Esophagus squamous epithelium (tissue), 4 donors: ENCODE results near the gene ARL17B.
"Not testable (repeated sequence)": the region's sequence is repeated elsewhere in the genome, so short reads cannot be mapped to it uniquely, and the experiment has no call there.

Experiments used
- CTCF ChIP-seq, 6 experiments: fragments of 450-650 bp in 4 of 6; fragments of 200-600 bp in 2 of 6; sonication (generic) in 2 of 6; IDR thresholded peaks; one replicate each; pipeline ENCODE4 v1.5.1; 2016 to 2019; ENCODE audit warnings: antibody characterized with exemption in 6 of 6, mild to moderate bottlenecking in 4 of 6, moderate library complexity in 4 of 6
- POLR2A ChIP-seq, 4 donors: fragments of 450-650 bp; IDR thresholded peaks; one replicate each; pipeline ENCODE4 v1.6.1; 2017; ENCODE audit warnings: antibody characterized with exemption in 4 of 4, mild to moderate bottlenecking in 4 of 4, moderate library complexity in 3 of 4

GRCh38 chr17:46348345-46348744 is 13.2 kb downstream of the ARL17B start:
- TF ChIP-seq CTCF, POLR2A (IDR thresholded peaks at IDR 0.05): not testable (repeated sequence)
